Motor neuron (in vitro differentiated cells): ENCODE measurements around the gene WTIP. TPM values are rescaled to one million over a fixed set of nuclear protein-coding genes. Genes with fewer than 3 reads are reported as not detected.

Experiments used
- ATAC-seq, 8 experiments: fragments of 200-7000 bp; cut with Tn5 transposase; replicated peaks in 6 of 8; 2 replicates each; pipeline ENCODE4 v1.8.0; 2021; ENCODE audit warnings: mild to moderate bottlenecking in 8 of 8, moderate library complexity in 8 of 8
- H3K27ac ChIP-seq, 2 donors: fragments of 250-450 bp; sonication (Bioruptor Pico); 2 replicates each; pipeline ENCODE4 v1.9.0; 2021; ENCODE audit warnings: antibody characterized with exemption in 2 of 2, mild to moderate bottlenecking in 2 of 2, moderate library complexity in 1 of 2
- H3K4me1 ChIP-seq, 2 donors: fragments of 250-450 bp; sonication (Bioruptor Pico); replicated peaks in 1 of 2; 2 replicates each; pipeline ENCODE4 v1.6.1; 2021; ENCODE audit warnings: antibody characterized with exemption in 2 of 2, mild to moderate bottlenecking in 2 of 2, moderate library complexity in 1 of 2
- H3K4me3 ChIP-seq, 5 donors: fragments of 250-450 bp; sonication (Bioruptor Pico); 2 replicates each; pipeline ENCODE4 v1.9.0; 2021; ENCODE audit warnings: antibody characterized with exemption in 5 of 5, mild to moderate bottlenecking in 5 of 5, moderate library complexity in 4 of 5
- WGBS, 10 experiments: fragments of 450-650 bp; shearing (Covaris generic); methylation state at CpG; one replicate each; pipeline ENCODE4 v1.0.0; 2022; 5-methylcytosine and 5-hydroxymethylcytosine counted together
- in situ Hi-C, 9 experiments: fragments of 400-800 bp; cut with MboI; loops; one replicate each; pipeline ENCODE4 v1.15.0; 2021; ENCODE audit warnings: low sequenced_read_pairs in 9 of 9, low pct_unique_long_range_greater_than_20kb in 2 of 9; ENCODE audit not compliant: unreplicated experiment in 9 of 9
- total RNA-seq, 8 experiments: library from RNA; unstranded; fragments of 300-600 nt; gene quantifications; 2 replicates each; pipeline versions ENCODE4 v1.2.3 to v1.2.4, GENCODE V29; 2022

Gene WTIP
- total RNA-seq, 8 experiments from 2014 or later, result 1.3 to 14.3 (median 3.2) TPM

- in situ Hi-C loops, result no loop called here
- ATAC-seq, result no peak
- Histone ChIP-seq H3K27ac (no peak overlapping the region), H3K4me3 (no peak overlapping the region), H3K4me1 (peaks cover 0 to 6% of the 10 kb centered on the region in 2 donors)
- WGBS, 10 experiments, result 87 to 100% (median 100%) methylated on average over 1 to 3 of the region's 9 CpGs; no CpG with 5 or more reads in 7 of the 10 experiments
Measured at GRCh38 chr19:34484328-34484727, 2.8 kb downstream of the WTIP start.

DNA sequence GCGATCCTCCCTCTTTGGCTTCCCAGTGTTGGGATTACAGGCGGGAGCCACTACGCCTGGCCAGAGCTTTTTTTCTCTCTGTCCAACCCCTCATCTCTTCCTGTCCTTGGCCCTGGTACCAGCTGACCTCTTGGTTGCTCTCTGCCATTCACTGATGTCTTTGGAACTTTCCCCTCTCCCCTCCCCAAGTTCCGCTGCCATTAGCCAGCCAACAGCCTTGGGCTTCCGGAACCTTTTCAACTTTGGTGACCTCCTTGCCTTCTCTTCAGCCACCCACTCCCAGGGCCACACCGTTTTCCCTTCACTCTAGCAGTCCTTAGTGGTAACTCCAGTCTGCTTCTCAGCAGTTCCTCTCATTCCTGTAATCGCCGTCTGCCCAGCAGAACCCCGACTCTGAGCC is 4.3 kb downstream of the WTIP start:
- Histone ChIP-seq H3K4me3 (no peak overlapping the region), H3K27ac (no peak overlapping the region), H3K4me1 (peaks cover 0 to 4% of the 10 kb centered on the region in 2 donors)
- WGBS, 10 experiments, result 40 to 98% (median 81%) methylated on average over 1 to 8 of the region's 9 CpGs; no CpG with 5 or more reads in 1 of the 10 experiments
- in situ Hi-C loops, result no loop called here
- no peak for ATAC-seq

DNA sequence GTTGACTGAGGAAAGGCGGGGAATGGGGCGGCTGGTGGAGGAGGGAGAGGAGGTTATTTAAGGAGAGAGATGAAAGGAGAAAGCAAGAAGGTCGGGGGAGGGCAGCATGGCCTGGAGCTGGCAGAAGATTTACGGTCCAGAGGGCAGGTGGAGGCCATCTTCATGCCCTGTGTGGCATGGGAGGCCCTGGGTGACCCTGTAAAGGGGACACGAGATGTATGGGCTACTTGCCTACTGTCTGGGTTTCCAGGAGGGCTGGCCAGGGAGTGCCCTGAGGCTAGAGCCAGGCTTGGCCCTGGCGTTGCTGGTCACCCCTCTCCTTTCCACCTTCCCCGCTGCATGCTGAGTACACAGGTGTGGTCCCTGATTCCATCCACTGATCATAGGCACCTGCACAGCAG is 6.1 kb downstream of the WTIP start:
- 42 to 80% (median 79%) methylated on average over 2 to 3 of the region's 7 CpGs; no CpG with 5 or more reads in 7 of the 10 experiments for WGBS, 10 experiments
- no peak for ATAC-seq
- Histone ChIP-seq H3K4me1 (no peaks in the 10 kb centered on the region), H3K27ac (no peak overlapping the region), H3K4me3 (no peak overlapping the region)
- in situ Hi-C loops, result no loop called here

DNA sequence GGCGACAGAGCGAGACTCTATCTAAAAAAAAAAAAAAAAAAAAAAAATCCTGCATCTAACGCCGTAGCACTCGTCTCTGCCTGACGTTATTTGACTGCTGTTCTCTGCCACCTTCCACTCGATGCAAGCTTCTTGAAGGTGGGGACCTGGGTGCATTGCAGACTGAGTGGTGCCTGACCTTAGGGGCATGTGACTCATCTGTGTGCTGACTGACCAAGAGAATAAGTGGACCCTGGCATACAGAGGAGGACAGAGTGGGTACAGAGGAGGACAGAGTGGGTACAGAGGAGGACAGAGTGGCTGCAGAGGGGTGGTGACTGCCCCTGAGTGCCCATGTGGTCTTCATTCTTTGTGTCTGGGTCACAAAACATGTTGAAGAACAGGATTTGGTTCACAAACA is 7.6 kb downstream of the WTIP start:
- 70 to 100% (median 83%) methylated on average over 1 to 4 of the region's 7 CpGs; no CpG with 5 or more reads in 5 of the 10 experiments for WGBS, 10 experiments
- Histone ChIP-seq H3K27ac (no peak overlapping the region), H3K4me1 (no peaks in the 10 kb centered on the region), H3K4me3 (no peak overlapping the region)
- in situ Hi-C loops, result no loop called here
- no peak for ATAC-seq

GRCh38 chr19:34490141-34490766 is 8.7 kb downstream of the WTIP start:
- no peak for ATAC-seq
- in situ Hi-C loops, result no loop called here
- whole genome bisulfite sequencing, 10 experiments, result 60 to 100% (median 94%) methylated on average over 1 to 12 of the region's 19 CpGs; no CpG with 5 or more reads in 4 of the 10 experiments
- no peak overlapping the region for H3K27ac ChIP-seq
- no peaks in the 10 kb centered on the region for H3K4me1 ChIP-seq
- no peak overlapping the region for H3K4me3 ChIP-seq

DNA sequence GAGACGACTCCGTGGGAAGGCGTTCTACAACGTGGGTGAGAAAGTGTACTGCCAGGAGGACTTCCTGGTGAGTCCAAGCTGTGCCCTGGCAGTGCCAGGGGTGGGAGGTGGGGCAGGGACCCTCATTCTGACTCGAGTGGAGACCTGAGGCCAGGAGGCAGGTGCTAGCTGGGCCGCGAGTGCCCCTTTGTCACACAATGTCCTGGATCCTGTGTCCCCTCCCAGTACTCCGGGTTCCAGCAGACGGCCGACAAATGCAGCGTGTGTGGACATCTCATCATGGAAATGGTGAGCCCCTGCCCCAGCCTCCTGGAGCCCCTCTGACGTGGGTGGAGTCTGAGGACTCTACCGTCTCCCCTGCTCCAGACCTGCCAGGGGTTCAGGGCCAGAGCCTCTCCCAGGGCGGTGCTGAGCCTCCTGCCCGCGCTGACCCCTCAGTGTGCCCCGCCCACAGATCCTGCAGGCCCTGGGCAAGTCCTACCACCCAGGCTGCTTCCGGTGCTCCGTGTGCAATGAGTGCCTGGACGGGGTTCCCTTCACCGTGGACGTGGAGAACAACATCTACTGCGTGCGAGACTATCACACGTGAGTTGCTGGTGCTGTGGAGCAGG is 11.6 kb downstream of the WTIP start:
- in situ Hi-C loops, result no loop called here
- no peak overlapping the region for H3K27ac ChIP-seq
- no peak overlapping the region for H3K4me3 ChIP-seq
- no peaks in the 10 kb centered on the region for H3K4me1 ChIP-seq
- 86 to 87% (median 87%) methylated on average over 3 to 7 of the region's 25 CpGs; no CpG with 5 or more reads in 7 of the 10 experiments for WGBS, 10 experiments
- ATAC-seq, result peak in 1 of 8 experiments; percentile 44

DNA sequence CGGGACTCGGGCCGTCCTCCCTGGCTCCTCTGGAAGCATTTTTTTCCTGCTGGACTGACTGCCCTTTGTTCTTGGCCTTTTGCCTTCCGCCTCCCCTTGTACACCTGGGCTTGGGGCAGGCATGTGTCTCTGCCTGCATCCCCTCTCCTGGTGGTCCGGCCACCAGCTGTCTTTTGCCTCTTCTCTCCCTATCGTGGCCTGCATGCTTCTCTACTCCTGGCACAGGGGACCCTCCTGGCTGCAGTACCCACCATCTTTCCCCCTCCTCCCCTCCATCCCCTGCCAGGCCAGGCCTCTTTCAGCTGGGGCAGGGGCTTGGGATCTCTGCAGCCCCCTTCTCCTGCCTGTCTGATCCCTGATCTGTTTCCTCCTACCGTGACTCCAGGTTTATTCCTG is 12.1 kb downstream of the WTIP start:
- no peak for ATAC-seq
- WGBS, 10 experiments, result 89 to 100% (median 96%) methylated on average over 1 to 5 of the region's 7 CpGs; no CpG with 5 or more reads in 6 of the 10 experiments

DNA sequence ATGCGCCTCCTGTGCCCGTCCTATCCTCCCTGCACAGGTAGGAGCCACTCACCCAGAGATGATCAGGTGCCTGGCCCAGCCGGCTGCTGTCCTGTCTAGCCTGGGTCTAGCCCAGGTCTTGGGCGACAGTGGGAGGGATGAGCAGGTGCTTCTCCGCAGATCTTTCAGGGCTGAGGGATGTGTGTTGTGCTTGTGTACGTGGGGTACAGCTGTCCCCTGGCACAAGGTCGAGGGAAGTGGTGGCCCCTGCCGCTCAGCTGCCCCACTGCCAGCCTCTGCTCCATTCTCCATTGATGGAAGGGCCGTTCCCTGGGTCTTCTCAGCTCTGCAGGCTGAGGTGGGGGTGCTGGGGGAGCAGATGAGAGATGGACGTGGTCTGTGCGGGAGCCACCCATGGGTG is 13.0 kb downstream of the WTIP start:
- WGBS, 10 experiments, result 92 to 100% (median 100%) methylated on average over 1 to 6 of the region's 11 CpGs; no CpG with 5 or more reads in 3 of the 10 experiments
- in situ Hi-C loops, result no loop called here
- Histone ChIP-seq H3K4me1 (no peaks in the 10 kb centered on the region), H3K4me3 (no peak overlapping the region), H3K27ac (no peak overlapping the region)
- no peak for ATAC-seq

More for the DNA sequence above, 12.1 kb downstream of the WTIP start:
- no peak overlapping the region for H3K27ac ChIP-seq
- no peak overlapping the region for H3K4me3 ChIP-seq
- no peaks in the 10 kb centered on the region for H3K4me1 ChIP-seq
- in situ Hi-C loops, result no loop called here

DNA sequence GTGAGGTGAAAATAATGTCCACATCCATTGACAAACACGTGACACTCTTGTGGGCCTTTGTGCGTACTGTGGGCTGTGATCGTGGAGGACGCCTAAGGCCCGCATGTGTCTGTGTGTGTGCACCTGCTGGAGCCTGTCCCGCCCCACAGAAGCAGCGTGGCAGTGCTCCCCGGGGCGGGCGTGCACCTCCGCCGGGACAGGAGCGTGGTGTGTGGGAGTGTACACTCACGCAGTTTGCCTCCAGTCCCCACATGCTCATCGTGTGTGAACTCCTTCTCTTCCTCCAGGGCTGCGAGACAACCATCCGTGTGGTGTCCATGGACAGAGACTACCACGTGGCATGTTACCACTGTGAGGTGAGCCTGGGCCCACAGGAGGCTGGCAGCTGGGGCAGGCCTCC is 13.9 kb downstream of the WTIP start:
- H3K27ac ChIP-seq, result no peak overlapping the region
- 60 to 100% (median 92%) methylated on average over 1 to 11 of the region's 18 CpGs; no CpG with 5 or more reads in 4 of the 10 experiments for WGBS, 10 experiments
- H3K4me3 ChIP-seq, result no peak overlapping the region
- ATAC-seq, result no peak
- H3K4me1 ChIP-seq, result no peaks in the 10 kb centered on the region
- in situ Hi-C loops, result no loop called here

DNA sequence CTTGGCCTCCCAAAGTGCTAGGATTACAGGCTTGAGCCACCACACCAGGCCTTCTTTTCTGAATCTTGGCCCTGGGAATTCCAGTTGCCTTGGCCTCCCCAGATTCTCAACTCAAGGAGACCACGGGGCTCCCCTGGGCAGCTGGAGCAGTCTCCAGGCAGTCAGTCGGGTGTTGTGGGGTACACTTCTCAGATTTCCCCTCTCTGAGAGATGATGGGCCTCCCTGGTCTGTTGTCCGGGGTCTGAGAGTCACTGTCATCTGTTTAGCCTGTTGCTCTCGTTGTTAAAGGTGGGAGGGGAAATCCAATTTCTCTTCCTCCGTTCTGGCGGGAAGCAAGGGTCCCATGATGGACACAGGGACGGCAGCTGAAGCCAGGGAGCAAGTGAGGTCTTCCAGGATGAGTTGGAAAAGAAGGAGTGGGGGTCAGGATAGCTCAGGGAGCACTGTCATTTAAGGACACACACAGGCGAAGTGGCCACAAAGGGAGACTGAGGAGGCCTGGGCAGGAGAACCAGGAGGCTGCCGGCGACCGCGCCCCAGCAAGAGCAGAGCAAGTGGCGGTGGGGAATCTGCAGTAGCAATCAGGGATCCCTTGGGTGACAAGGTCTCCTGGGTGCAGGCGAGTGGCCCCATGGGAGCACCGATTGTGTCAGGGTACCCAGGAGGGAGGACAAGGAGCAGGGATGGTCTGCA is 15.7 kb downstream of the WTIP start:
- no peak for ATAC-seq

DNA sequence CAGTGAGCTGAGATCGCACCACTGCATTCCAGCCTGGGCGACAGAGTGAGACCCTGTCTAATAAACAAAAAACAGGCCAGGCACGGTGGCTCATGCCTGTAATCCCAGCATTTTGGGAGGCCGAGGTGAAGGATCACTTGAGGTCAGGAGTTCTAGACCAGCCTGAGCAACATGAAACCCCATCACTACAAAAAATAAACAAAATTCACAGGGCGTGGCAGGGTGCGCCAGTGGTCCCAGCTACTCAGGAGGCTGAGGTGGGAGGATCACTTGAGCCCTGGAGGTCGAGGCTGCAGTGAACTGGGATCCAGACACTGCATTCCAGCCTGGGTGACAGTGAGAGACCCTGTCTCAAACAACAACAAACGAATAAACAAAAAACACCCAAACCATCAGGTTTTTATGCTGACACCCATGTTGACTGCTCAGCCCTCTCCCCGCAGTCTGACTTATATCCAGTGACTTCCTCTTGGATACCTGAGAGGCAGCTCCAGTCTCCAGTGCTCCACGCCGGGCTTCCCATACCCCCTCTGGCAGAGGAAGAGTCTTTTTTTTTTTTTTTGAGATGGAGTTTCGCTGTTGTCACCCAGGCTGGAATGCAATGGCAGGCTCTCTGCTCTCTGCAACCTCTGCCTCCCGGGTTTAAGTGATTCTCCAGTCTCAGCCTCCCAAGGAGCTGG is 17.7 kb downstream of the WTIP start:
- WGBS, 10 experiments, result 83 to 100% (median 92%) methylated on average over 1 to 7 of the region's 13 CpGs; no CpG with 5 or more reads in 1 of the 10 experiments
- no peak for ATAC-seq
- H3K4me3 ChIP-seq, result no peak overlapping the region
- H3K4me1 ChIP-seq, result no peaks in the 10 kb centered on the region
- in situ Hi-C loops, result no loop called here
- H3K27ac ChIP-seq, result no peak overlapping the region

More for the DNA sequence above, 15.7 kb downstream of the WTIP start:
- 86 to 100% (median 94%) methylated on average over 2 to 7 of the region's 15 CpGs; no CpG with 5 or more reads in 3 of the 10 experiments for WGBS, 10 experiments
- Histone ChIP-seq H3K4me1 (no peaks in the 10 kb centered on the region), H3K27ac (no peak overlapping the region), H3K4me3 (no peak overlapping the region)
- in situ Hi-C loops, result no loop called here

DNA sequence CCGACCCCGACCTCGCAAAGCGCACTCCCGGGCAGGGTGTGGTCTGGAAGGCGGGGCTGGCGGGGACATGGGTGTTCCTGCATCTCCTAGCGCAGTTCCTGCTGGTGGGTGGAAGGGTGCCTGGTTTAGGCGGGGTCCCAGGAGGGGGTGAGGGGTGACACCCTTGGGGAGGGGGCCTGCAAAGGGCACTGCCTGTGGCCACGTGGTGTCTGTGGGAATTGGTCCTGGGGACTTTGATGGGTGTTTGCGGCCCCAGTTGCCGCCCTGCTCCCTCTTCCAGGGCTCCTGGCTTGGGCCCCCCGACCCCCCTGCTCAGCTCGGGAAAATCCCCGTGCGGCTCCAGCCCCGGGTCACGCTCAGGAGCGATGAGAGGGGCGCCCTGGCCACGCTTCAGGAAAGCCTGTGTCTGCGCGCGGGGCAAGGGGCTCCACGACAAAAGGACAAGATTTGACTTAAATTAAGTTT is 19.1 kb downstream of the WTIP start:
- in situ Hi-C loops, result loop anchor here in 1 of 9 experiments (25.0 kb wide), 1 partner anchor 212 kb away; no protein-coding TSS in a partner anchor
- peak in 2 of 8 experiments; percentile 26 to 31 for ATAC-seq
- H3K4me3 ChIP-seq, result no peak overlapping the region
- no peak overlapping the region for H3K27ac ChIP-seq
- 100% methylated on average over 2 of the region's 25 CpGs; no CpG with 5 or more reads in 9 of the 10 experiments for WGBS, 10 experiments
- no peaks in the 10 kb centered on the region for H3K4me1 ChIP-seq
